B cell (primary cell): ENCODE results near the gene FRK.

Source experiments
- CTCF ChIP-seq: fragments of 200-600 bp; IDR thresholded peaks from one replicate; pipeline ENCODE4 v1.8.0; 2022; ENCODE audit warnings: antibody characterized with exemption, mild to moderate bottlenecking
- EZH2 ChIP-seq: IDR thresholded peaks from 2 replicates; pipeline ENCODE4 v1.6.1; 2012; ENCODE audit warnings: borderline replicate concordance, low read depth, mild to moderate bottlenecking, moderate library complexity, low read length; ENCODE audit not compliant: insufficient read depth, poor library complexity, severe bottlenecking

GRCh38 chr6:116090251-116090650, 29.6 kb upstream of the FRK start:
- TF ChIP-seq CTCF = no peak
- TF ChIP-seq EZH2 = no peak
